Ammon's horn (tissue), 1 donor: ENCODE data around the gene GBE1.

Source experiments
- DNase-seq: peaks from one replicate; pipeline ENCODE4 v3.0.0-alpha.2; 2016; ENCODE audit warnings: low spot score

Gene GBE1

GRCh38 chr3:81468391-81468790, 293.1 kb downstream of the GBE1 start:
- no peak for DNase-seq

GRCh38 chr3:81466201-81466560, 295.3 kb downstream of the GBE1 start:
- DNase-seq: no peak

- no peak for DNase-seq
Observed at GRCh38 chr3:81465510-81466200, 295.8 kb downstream of the GBE1 start.

- no peak for DNase-seq
Observed at GRCh38 chr3:81463781-81464180, 297.7 kb downstream of the GBE1 start.

- no peak for DNase-seq
Observed at GRCh38 chr3:81462921-81463320, 298.5 kb downstream of the GBE1 start.

GRCh38 chr3:81459733-81460132, 301.7 kb downstream of the GBE1 start:
- no peak for DNase-seq

- DNase-seq: no peak
Observed at GRCh38 chr3:81452418-81452817, 309.0 kb downstream of the GBE1 start.

- no peak for DNase-seq
Observed at GRCh38 chr3:81451611-81452010, 309.8 kb downstream of the GBE1 start.

GRCh38 chr3:81451140-81451539, 310.3 kb downstream of the GBE1 start:
- DNase-seq: no peak

- no peak for DNase-seq
Observed at GRCh38 chr3:81446806-81447205, 314.6 kb downstream of the GBE1 start.

- no peak for DNase-seq
Observed at GRCh38 chr3:81445712-81446111, 315.7 kb downstream of the GBE1 start.

- no peak for DNase-seq
Observed at GRCh38 chr3:81444817-81445460, 316.5 kb downstream of the GBE1 start.

GRCh38 chr3:81443958-81444357, 317.5 kb downstream of the GBE1 start:
- no peak for DNase-seq

- no peak for DNase-seq
Observed at GRCh38 chr3:81443457-81443782, 318.0 kb downstream of the GBE1 start.

GRCh38 chr3:81442758-81443456, 318.5 kb downstream of the GBE1 start:
- no peak for DNase-seq

- no peak for DNase-seq
Observed at GRCh38 chr3:81440661-81441060, 320.8 kb downstream of the GBE1 start.
